Central memory CD8-positive, alpha-beta T cell (primary cell): Measurements from ENCODE around the gene MIS12.

Source experiments
- ATAC-seq: fragments of 150-1000 bp; cut with Tn5 transposase; replicated peaks from 2 replicates; pipeline ENCODE4 v1.10.0; 2022; ENCODE audit warnings: mild to moderate bottlenecking, moderate FRiP score, moderate number of reproducible peaks; ENCODE audit not compliant: poor library complexity, severe bottlenecking; ENCODE audit errors: extremely low read depth
- DNase-seq, 2 donors: peaks; one replicate each; pipeline ENCODE4 v3.0.0; 2021; ENCODE audit warnings: low spot score in 2 of 2
- H3K27ac Mint-ChIP-seq: one replicate; pipeline ENCODE4 v1.8.0; 2022; ENCODE audit warnings: low read depth, mild to moderate bottlenecking, moderate library complexity, mixed read lengths
- H3K27me3 Mint-ChIP-seq: one replicate; pipeline ENCODE4 v1.8.0; 2022; ENCODE audit warnings: mixed read lengths
- H3K36me3 Mint-ChIP-seq: one replicate; pipeline ENCODE4 v1.8.0; 2022; ENCODE audit warnings: mild to moderate bottlenecking, moderate library complexity, mixed read lengths; ENCODE audit not compliant: insufficient read depth
- H3K4me1 Mint-ChIP-seq: one replicate; pipeline ENCODE4 v1.8.0; 2022; ENCODE audit warnings: mixed read lengths
- H3K4me3 Mint-ChIP-seq: one replicate; pipeline ENCODE4 v1.8.0; 2022; ENCODE audit warnings: mild to moderate bottlenecking, moderate library complexity, mixed read lengths
- H3K9me3 Mint-ChIP-seq: one replicate; pipeline ENCODE4 v1.8.0; 2022; ENCODE audit warnings: mixed read lengths

Gene MIS12

DNA sequence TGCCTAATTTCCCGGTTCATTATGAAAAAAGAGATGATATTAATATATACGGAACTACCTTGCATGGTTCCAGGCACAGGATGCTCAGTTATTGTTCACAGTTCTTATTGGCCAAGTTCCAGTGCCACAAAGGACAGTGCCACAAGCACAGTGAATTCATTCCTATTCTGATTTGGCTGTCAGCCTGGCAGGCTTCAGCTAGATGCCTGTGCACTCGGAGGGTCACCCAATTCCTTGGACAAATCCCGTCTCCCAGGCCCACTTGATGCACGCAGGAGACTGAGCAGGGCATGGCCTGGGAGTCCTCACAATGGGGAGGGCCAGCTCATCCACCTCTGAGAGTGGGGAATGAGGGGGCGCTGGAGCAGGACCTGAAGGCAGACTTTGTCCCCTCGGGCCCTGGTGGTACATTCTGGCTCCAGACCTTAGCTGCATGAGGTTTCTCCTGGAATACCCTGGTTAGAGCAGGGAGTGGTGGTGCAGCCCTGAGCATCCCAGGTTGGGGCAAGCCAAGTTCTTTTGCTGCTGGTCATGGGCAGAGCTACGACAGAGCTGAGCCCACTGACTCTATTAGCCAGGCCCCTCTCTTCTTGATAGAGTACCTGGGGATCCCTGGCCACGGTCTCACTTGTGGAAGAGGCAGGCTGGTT is 41.4 kb downstream of the MIS12 start:
- Mint-ChIP-seq H3K36me3 (peaks cover 67% of the 10 kb centered on the region), H3K4me1 (no peaks in the 10 kb centered on the region), H3K4me3 (no peak overlapping the region), H3K27ac (no peak overlapping the region), H3K9me3 (no peaks in the 10 kb centered on the region), H3K27me3 (no peaks in the 10 kb centered on the region)
- ATAC-seq (no peak), DNase-seq (no peak)

DNA sequence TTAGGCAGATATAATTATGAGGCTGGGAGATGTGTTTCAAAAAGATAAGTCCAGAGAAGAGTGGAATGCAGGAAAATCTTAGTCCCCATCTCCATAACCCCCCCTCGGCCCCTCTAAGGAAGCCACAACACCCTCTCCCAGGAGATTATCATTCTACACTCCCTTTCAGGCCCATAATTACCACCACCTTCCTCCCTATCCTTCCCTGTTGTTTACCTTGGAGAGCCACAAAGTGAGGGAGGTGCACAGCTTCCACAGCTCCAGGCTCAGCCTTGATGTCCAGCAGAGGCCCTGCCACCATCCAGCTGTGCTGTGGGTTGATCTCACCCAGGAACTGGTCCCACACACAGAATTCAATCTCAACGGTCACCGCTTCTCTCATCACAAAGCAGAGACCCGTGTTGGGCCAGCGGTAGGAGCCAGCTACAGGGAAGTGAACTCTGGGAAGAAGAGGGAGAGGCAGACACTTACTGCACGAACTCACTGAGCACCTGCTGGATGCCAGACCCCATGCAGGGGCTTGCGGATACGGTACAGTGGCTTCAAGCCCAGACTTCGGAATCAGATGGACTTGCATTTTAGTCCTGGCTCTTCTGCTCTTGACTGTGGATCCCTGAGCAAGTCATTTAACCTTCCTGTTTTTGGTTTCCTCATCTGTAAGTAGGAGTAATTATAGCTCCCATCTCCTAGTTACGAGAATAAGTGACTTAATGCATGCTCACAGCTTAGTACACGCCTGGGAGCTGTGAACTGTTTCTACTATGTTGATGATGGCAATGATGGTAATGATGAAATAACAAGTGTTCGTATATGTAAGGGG is 44.1 kb downstream of the MIS12 start:
- Mint-ChIP-seq H3K36me3 (peaks cover 67% of the 10 kb centered on the region), H3K4me1 (no peaks in the 10 kb centered on the region), H3K4me3 (no peak overlapping the region), H3K27me3 (no peaks in the 10 kb centered on the region), H3K27ac (no peak overlapping the region), H3K9me3 (no peaks in the 10 kb centered on the region)
- ATAC-seq (no peak), DNase-seq (no peak)

DNA sequence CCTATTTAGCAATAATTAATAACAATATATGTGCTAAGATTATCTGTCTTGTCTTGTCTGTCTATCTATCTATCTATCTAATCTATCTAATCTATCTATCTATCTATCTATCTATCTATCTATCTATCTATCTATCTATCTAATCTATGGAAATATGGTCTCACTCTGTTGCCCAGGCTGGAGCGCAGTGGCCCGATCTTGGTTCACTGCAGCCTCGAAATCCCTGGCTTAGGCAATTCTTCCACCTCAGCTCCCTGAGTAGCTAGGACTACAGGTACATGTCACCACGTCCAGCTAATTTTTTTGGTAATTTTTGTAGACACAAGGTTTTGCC is 44.7 kb downstream of the MIS12 start:
- Mint-ChIP-seq H3K4me1 (no peaks in the 10 kb centered on the region), H3K36me3 (peaks cover 72% of the 10 kb centered on the region)
- no peak for DNase-seq

DNA sequence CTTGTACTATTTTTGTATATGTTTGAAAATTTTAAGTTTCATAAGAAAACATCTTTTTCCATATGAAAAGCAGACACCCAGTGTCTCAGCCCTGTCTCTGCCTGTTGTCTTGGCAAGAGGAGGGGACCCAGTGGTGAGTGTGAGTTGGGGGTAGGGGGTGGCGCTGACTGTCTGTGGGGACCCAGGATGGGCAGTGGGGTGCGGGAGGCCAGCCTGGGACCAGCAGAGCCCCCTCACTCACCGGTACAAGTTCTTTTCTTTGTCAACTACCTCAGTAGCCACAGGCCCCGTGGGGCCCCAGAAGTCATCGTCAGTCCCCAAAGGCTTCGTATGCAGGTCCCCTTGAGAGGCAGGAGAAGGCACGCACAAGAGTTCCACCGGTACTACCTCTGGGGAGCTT is 46.2 kb downstream of the MIS12 start:
- no peaks in the 10 kb centered on the region for H3K9me3 Mint-ChIP-seq
- no peak for DNase-seq
- no peaks in the 10 kb centered on the region for H3K27me3 Mint-ChIP-seq
- H3K4me1 Mint-ChIP-seq: no peaks in the 10 kb centered on the region
- ATAC-seq: no peak
- H3K36me3 Mint-ChIP-seq: peaks cover 77% of the 10 kb centered on the region
- H3K27ac Mint-ChIP-seq: no peak overlapping the region
- H3K4me3 Mint-ChIP-seq: no peak overlapping the region

More for the DNA sequence above, 44.7 kb downstream of the MIS12 start:
- Mint-ChIP-seq H3K27ac (no peak overlapping the region), H3K27me3 (no peaks in the 10 kb centered on the region), H3K9me3 (no peaks in the 10 kb centered on the region), H3K4me3 (no peak overlapping the region)
- ATAC-seq: no peak

DNA sequence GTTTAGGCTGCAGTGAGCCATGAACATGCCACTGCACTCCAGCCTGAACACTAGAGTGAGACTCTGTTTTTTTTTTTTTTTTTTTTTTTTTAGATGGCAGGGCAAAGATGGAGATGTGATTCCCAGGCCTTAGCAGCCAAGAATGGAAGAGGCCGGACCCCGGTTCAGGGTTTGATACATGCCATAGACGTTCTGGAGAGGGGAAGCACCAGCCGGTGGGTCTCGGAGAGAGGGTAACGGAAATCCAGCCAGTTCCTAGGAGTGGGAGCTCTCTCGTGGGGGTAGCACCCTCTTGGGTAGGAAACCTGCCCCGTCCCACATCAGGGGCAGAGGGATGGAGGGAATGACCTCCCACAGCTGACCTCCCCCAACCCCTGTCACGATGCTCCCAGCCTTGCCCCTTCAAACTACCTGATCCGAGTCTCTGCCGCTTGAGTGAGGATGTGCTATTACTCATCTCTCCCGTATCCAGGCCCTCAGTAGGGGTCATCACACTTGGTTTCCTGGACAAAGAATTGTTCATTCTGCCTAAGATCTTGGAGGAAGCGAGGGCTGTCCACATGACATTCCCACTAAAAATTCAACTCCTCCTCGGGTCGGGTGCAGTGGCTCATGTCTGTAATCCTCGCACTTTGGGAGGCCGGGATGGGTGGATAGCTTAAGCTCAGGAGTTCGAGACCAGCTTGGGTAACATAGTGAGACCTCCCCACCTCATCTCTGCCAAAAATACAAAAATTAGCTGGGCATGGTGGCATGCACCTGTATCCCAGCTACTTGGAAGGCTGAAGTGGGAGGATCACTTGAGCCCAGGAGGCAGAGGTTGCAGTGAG is 47.3 kb downstream of the MIS12 start:
- ATAC-seq: no peak
- H3K4me3 Mint-ChIP-seq: no peak overlapping the region

DNA sequence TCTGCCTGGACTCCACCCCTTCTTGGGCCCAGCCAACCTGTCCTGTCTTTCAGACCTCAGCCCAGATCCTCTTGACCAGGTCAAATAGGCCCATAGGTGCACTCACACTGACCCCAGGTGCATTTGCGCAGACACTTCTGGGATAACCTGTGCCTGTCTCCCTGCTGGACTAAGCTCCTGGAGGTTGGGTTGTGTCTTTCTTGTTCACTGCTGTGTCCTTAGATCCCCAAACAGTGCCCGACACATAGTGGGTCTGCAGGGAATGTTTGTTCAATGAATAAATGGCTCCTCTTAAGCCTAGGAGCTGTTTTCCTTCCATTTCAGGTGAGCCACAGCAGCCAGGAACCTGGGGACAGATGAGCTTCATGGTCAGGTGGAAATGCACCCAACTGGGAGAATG is 49.1 kb downstream of the MIS12 start:
- no peaks in the 10 kb centered on the region for H3K4me1 Mint-ChIP-seq
- no peaks in the 10 kb centered on the region for H3K27me3 Mint-ChIP-seq
- ATAC-seq (no peak), DNase-seq (no peak)
- H3K4me3 Mint-ChIP-seq: no peak overlapping the region
- peaks cover 66% of the 10 kb centered on the region for H3K36me3 Mint-ChIP-seq
- H3K9me3 Mint-ChIP-seq: no peaks in the 10 kb centered on the region
- H3K27ac Mint-ChIP-seq: peak overlapping the region; percentile 68

More for the DNA sequence above, 47.3 kb downstream of the MIS12 start:
- Mint-ChIP-seq H3K36me3 (peaks cover 75% of the 10 kb centered on the region), H3K9me3 (no peaks in the 10 kb centered on the region), H3K4me1 (no peaks in the 10 kb centered on the region), H3K27ac (no peak overlapping the region), H3K27me3 (no peaks in the 10 kb centered on the region)
- no peak for DNase-seq

DNA sequence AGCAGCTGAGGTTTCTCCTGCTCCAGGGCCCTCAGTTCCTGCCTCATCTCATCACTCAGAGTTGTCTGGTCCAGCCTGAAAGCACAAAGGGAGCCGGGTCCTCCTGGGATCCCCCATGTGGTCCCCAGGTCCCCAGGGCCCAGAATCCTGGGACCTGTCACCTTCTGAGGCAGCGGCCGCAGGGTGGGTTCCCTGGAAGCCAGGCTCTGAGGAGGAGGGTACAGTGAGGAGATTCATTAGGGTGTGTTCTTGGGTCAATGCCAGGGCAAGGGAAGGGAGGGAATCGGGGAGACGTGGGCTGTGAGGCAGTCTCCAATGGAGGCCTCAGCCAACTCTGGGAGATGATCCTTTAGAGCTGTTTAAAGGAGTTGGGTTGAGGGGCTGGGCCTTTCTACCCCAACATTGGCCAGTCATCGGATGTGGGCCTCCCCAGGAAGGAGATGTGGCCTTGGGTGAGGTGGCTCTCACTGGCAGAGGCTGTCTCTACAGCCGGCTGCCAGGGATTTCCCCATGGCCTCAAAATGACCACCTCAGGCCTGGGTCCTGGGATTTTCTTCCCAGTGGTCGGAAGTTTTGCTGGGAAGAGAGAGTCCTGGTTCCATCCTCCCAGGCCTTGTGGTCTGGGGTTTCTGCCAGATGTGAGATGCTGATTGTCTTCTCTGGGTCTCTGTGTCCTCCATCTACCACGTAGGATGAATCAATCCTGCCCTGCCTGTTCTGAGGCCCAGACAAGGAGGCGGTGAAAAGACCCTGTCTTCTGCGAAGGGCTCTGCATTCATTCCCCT is 50.7 kb downstream of the MIS12 start:
- H3K4me1 Mint-ChIP-seq: no peaks in the 10 kb centered on the region
- DNase-seq (no peak), ATAC-seq (no peak)
- no peaks in the 10 kb centered on the region for H3K27me3 Mint-ChIP-seq
- no peaks in the 10 kb centered on the region for H3K9me3 Mint-ChIP-seq
- peaks cover 62% of the 10 kb centered on the region for H3K36me3 Mint-ChIP-seq
- no peak overlapping the region for H3K4me3 Mint-ChIP-seq
- peak overlapping the region; percentile 82 for H3K27ac Mint-ChIP-seq

DNA sequence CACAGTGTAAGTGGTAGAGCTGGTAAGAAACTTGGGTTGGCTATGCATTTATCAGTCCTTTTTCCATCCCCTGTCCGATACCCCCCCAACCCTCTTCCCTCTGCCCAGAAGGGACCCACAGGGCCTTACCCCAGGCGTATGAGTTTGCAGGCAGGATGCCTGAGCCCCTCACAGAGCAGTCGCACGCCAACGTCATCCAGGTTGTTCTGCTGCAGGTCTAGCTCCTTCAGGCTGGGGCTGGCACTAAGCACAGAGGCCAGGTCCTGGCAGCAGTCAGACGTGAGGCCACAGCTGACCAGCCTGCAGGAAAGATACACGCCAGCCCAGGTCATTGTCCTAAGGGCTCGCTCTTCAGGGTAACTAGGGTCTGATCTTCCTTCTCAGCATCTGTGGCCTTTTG is 52.9 kb downstream of the MIS12 start:
- Mint-ChIP-seq H3K27me3 (no peaks in the 10 kb centered on the region), H3K36me3 (peaks cover 49% of the 10 kb centered on the region), H3K4me3 (no peak overlapping the region), H3K9me3 (no peaks in the 10 kb centered on the region), H3K4me1 (no peaks in the 10 kb centered on the region), H3K27ac (peak overlapping the region; percentile 47)
- DNase-seq (no peak), ATAC-seq (no peak)

DNA sequence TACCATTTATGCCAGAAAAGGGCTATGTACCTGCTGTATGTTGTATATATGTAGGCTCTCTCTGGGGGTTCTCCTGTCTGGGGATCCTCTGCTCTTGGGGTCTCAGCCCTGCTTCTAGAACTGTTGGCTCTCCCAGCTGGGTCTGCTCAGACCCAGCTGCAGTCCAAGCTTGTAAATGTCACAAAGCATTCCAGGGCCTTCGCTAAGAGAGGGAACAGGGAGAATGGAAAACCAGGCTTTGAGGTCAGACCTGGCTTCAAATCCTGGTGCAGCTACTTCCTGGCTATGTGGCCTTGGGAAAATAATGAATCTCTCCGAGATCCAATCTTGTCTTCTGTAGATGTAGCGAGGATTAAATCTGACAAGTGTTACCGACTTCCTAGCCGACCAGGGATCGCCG is 54.0 kb downstream of the MIS12 start:
- DNase-seq: no peak
- Mint-ChIP-seq H3K27me3 (no peaks in the 10 kb centered on the region), H3K9me3 (no peaks in the 10 kb centered on the region), H3K4me1 (no peaks in the 10 kb centered on the region), H3K27ac (peak overlapping the region; percentile 47), H3K4me3 (no peak overlapping the region), H3K36me3 (peaks cover 42% of the 10 kb centered on the region)
- no peak for ATAC-seq
